GM19372 (cell line): ENCODE measurements around the gene OTOS.

ENCODE experiments used
- ATAC-seq: cut with Tn5 transposase; IDR thresholded peaks from one replicate; pipeline ENCODE4 v1.9.1; 2021; ENCODE audit warnings: mild to moderate bottlenecking, low read depth, moderate library complexity; ENCODE audit not compliant: unreplicated experiment

The OTOS gene

DNA sequence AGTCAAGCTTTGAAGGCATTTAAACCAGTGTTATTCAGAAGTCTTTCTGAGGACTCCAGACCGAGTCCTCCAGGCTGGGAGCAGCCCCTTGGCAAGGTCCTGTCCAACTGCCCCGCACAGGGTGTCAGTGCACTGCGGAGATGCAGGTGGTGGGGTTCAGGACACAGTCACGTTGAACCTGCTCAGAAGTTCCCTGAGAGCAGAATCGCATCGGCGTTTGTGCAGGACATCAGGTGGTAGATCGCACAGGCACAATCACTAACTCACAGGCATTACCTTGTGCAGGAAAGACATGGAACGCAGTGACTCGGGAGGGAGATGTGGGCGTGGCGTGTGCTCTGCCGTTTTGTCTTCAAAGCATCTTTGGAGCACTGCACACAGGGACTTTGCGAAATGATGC lies 14.7 kb downstream of the OTOS start:
- no peak for ATAC-seq

DNA sequence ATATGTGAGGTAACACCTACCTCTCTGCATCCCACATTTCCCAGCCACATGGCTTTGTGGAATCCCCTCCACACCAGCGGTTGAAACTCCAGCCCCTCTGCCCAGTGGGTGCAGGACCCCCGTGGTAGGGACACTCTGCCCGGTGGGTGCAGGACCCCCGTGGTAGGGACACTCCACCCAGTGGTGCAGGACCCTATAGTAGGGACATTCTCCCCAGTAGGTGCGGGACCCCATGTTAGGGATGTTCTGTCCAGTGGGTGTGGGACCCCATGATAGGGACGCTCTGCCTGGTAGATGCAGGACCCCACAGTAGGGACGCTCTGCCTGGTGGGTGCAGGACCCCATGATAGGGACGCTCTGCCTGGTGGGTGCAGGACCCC lies 15.8 kb downstream of the OTOS start:
- no peak for ATAC-seq

DNA sequence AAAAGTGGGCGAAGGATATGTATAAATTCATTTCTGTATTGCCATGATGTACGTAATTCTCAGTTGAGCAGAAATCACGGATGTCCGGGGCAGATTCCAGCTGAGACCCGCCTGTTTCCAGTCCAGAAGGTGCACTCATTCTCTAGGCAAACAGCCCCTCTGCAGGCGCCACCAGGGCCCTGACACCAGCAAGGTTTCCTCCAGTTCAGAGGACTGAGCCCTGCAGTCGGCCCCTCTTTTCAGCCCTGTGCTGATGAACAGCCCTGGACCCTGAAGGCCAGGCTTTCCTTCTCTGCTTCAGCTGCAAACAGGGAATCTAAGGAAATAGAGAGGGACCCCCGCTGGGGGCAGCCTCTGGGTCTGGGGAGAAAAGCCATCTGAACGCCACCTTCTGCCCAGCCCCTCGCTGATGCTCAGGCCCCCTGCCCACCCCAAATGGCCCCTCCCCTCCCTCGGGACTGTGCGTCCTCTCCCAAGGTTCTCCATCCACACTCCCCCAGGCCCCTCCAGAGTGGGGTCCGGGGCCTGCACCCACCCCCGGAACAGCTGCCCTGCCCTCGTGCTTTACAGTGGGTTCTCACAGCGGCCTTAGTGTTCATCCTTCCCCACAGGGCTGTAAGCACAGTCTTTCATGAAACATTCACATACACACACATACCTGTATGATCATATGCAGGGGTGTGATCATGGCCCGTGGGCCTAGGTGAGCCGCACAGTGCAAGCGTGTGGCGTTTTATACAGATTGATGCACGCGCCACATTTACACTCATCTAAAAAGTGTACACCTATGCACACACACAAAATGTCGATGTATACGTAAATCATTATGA lies 16.4 kb downstream of the OTOS start:
- no peak for ATAC-seq

DNA sequence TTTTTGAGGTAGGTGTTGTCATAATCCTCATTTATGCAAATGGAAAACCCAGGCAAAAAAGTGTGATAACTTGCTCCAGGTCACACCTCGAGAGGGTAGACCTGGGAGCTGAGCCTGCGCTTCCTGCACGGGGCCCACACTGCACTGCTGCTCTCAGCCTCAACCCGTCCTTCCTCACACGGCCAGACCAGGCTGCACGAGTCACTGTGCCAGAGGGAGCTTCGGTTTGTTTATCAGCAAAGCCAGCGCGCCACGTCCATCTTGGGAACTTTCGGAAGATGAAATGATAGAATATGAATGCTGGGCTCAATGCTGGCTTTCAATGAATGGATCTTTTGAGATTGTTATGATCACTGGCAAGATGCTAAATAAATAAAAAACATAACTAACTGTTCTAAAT lies 18.8 kb downstream of the OTOS start:
- ATAC-seq: no peak

DNA sequence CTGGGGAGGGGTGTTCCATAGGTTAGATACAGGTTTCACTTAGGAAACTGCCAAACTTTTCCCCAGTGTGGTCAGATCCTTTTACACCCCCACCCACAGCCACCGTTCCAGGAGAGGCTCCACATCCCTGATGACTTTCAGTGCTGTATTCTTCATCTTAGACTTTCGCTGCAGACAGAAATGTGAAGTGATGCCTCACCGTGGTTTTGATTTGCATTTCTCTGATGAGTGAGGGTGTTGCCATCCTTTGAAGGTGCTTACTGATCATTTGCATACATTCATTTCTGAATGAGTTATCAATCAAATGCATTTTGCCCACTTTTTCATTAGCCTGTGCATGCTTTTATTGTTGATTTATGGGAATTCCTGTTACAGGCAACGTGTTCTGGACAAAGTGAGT lies 19.3 kb downstream of the OTOS start:
- no peak for ATAC-seq

DNA sequence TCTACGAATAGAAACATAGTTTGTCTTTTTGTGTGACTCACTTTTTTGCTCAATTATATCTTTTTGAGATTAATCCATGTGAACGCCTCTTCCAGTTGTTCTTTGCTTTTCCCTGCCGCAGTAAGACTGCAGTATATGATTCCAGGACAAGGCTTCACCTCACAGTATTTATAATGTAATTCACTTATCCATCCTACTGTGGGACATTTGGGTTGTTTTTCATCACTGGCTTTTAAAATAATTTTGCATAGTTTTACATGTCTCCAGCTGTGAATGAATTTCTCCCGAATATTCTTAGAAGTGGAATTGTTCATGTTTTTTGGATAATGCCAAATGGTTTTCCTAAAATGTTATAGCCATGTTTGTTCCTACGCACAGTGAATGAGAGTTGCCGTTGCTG lies 26.2 kb downstream of the OTOS start:
- ATAC-seq: no peak

DNA sequence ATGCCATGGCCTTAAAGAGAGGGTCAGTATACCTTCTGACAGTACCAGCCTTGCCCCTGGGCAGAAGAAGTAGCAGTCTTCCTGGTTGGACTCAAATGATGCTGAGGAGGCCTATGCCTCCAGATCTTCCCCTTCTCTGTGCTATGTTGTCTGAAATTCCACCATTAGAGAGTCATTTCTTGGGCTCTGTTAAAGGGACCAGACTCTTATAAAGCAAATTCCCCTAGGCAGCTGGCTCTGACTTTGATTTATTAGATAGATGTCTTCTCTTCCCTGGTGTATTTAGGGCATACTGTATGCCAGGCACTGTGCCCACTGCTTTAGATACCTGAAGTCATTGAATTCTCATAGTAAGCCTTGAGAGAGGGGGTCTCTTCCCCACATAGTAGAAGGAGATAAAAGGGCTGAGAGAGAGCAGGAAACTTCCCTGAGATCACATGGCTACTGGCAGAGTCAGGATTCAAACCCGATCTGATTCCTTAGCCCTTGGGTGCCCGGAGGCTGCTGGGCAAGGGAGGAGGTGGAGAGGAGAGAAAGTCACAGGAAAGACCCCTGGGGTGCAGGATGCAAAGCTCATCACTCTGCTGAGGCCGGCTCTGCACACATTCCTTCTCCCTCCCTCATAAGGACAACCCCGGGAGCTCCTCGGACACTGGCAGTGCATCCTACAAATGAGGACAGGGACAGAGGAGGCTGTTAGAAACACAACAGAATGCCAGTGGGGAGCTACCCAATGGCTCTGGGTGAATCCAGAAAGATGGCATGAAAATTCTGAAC lies 27.4 kb downstream of the OTOS start:
- no peak for ATAC-seq

DNA sequence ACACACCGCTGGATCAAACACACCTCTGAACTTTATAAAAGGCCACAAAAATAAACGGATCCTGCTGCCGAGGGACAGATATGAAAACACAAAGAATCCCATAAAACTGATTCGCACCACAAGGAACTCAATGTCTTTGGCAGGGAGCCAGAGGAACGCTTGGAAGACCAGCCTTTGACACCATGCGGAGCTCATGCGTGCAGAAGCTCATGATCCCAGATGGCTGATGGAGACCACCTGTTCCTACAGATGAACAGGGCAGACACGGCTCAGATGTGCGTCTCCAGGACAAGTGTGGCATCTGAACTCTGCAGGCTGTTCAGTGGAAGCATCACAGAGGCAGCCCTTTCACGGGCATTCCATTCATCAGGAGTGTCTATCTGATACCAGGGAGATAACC lies 29.2 kb downstream of the OTOS start:
- ATAC-seq: no peak

DNA sequence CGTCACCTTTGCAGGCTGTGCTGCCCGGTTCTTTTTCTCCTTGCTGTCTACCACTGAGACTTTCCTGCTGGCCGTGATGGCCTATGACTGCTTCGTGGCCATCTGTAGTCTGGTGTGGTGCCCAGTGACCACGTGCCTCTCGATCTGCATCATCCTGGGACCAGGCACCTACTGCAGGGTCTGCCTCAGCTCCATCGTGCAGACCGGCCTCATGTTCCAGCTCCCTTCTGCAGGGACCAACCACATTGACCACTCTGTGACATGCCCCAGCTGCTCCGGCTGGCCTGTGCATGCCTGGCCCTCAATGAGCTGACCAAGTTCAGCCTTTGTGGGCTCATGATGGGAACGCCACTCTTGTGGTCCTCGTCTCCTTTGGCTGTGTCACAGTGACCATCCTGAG lies 31.1 kb downstream of the OTOS start:
- ATAC-seq: no peak

DNA sequence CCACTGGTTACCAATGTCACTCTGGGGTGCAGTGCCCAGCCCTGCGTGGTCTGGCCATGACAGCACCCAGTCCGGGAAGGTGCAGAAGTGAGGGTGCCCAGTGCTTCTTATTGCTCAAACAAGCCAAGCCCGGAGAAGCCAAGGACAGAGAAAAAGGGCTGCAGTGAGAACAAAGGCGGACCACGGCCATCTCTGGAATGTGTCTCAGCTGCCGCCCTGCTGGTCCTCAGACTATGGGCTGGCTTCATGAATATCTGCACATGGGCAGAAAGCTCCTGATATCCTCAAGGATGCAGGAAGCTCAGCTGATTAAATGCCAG lies 33.0 kb downstream of the OTOS start:
- no peak for ATAC-seq

DNA sequence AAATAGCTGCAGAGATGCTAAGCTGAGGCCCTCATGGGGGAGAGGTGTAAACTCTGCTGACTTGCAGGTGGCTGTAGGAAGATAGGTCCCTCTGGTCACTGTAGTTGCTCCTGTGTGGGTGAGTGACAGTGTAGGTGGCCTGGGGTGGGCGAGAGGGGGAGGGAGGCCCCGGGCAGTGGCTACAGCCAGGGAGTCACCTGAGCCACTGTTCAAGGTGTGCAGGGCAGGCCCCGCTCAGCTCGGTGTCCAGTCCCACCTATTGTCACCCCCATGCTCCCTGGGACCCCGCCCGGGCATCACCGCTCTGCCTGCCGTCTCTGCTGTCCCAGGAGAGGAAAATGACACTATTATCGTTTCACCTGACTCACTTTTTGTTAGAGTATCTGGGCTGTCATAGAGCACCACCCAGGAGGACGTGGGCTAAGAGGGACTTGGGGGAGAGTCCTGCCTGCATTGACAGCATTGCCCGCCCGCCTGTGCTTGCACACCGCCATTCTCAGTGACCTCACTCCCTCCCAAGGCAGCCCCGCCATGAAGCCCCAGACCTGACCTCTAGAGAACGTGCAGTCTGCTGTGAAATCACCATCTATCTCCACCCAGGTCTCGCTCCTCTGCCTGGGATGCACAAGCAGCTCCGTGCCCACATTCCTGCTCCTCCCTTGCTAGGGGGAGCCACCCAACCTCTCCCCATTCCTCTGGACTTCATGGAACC lies 33.5 kb downstream of the OTOS start:
- no peak for ATAC-seq

DNA sequence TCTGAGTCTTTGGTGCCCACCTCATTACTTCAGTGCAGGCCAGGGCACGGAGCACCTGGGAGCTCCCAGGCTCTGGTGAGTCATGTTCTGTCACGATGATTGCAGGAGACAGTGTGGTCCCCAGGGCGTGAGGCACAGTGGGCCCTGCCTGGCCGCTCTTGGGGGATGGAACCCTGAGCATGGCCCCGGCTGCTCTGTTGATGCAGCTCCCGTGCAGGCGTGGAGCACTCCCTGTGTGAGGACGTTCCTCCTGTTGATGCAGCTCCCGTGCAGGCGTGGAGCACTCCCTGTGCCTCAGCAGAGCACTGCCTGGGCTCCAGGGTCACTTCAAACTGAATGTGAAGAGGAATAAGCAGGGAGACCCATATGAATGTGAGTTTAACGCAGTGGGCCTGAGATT lies 34.5 kb downstream of the OTOS start:
- ATAC-seq: no peak

DNA sequence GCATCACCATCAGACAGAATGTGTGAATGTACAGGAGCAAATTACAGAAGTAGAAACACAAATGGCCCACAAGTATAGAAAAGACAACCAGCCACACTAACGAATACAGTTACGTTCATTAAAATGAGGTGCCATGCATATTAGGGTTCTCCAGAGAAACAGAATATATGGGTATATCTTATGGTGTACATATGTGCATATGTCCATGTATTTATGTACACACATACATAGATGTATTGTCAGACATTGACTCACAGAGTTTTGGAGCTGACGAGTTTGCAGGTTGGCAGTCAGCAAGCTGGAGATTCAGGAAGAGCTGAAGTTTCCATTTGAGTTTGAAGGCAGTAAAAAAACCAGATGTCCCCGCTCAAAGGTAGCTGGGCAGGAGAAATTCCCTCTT lies 37.3 kb downstream of the OTOS start:
- ATAC-seq: no peak

DNA sequence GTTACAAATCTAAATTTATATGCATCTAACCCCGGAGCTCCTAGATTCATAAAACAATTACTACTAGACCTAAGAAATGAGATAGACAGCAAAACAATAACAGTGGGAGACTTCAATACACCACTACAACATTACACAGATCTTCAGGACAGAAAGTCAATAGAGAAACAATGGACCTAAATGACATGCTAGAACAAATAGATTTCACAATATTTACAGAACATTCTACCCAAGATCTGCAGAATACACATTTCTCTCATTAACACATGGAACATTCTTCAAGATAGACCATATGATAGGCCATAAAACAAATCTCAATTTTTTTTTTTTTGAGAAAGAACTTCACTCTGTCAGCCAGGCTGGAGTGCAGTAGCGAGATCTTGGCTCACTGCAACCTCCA lies 42.1 kb downstream of the OTOS start:
- ATAC-seq: no peak

DNA sequence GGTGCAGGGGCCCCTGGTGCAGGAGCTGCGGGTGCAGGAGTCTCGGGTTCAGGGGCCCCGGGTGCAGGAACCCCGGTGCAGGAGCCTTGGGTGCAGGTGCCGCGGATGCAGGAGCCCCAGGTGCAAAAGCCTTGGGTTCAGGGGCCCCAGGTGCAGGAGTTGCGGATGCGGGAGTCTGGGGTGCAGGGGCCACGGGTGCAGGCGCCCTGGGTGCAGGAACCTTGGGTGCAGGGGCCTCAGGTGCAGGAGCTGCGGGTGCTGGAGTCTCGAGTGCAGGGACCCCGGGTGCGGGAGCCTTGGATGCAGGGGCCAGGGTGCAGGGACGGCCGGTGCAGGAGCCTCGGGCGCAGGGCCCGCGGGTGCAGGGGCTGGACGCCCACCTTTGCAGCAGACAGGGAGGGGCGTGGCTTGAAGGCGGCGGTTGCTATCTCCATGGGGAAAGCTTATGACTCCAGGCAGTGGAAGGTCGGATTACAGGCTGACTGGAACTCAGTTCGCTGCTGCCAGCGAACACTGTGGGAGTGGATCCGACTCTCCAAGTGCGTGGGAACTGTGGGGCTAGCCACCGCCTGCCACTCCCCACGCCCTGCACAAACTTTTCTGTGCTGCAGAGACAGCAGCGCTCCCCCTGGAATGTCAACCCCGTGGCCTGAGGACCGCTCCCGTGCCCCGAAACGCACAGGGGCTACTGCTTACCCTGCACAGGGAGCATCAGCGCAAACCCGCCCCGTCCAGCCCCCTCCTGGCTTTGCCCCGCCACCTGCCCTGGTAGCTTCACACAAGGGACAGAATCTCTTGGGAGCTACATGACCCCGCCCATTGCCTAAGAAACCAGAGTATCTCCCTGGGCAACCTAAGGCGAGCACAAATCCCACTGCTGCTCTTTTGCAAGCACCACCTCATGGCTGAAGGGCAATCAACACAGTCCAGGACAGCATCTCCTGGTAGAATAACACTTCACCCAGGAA lies 44.6 kb downstream of the OTOS start:
- no peak for ATAC-seq

DNA sequence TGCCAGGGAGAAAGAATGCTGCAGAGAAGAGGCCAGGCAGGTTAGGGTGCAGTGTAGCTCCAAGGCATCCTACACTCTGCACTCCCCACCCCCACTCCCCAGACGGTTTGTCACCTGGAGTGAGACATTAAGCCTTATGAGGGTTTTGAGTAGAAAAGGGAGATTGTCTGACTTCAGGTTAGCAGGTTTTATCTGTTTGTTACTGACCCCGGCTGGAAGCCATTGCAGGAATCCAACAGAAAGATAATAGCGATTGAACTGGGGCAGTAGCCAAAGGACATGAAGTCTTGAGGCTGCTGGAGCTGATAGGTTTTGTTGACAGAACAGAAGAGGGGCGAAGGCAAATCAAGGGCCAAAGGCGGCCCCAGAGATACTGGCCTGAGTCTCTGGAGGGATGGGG lies 51.2 kb downstream of the OTOS start:
- ATAC-seq: no peak
